Upper lobe of left lung (tissue), 4 donors: Measurements from ENCODE around the gene FIBIN.

Source experiments
- EP300 ChIP-seq, 4 donors: sonication (generic); formaldehyde crosslinking; IDR thresholded peaks; one replicate each; pipeline ENCODE4 v1.5.1; 2017; ENCODE audit warnings: antibody characterized with exemption in 4 of 4, control low read depth in 2 of 4
- POLR2A ChIP-seq, 4 donors: fragments of 450-650 bp; IDR thresholded peaks; one replicate each; pipeline ENCODE4 v1.5.1; 2016 to 2017; ENCODE audit warnings: antibody characterized with exemption in 4 of 4, mild to moderate bottlenecking in 2 of 4
- POLR2AphosphoS5 ChIP-seq, 2 donors: sonication (generic); formaldehyde crosslinking; IDR thresholded peaks; one replicate each; pipeline ENCODE4 v1.5.1; 2017; ENCODE audit warnings: antibody characterized with exemption in 2 of 2
- TF ChIP-seq, protein P1 (sequence below), 6 experiments: fragments of 450-650 bp in 4 of 6; fragments of 200-600 bp in 2 of 6; sonication (generic) in 2 of 6; IDR thresholded peaks; one replicate each; pipeline ENCODE4 v1.5.1; 2016 to 2019; ENCODE audit warnings: antibody characterized with exemption in 6 of 6

DNA sequence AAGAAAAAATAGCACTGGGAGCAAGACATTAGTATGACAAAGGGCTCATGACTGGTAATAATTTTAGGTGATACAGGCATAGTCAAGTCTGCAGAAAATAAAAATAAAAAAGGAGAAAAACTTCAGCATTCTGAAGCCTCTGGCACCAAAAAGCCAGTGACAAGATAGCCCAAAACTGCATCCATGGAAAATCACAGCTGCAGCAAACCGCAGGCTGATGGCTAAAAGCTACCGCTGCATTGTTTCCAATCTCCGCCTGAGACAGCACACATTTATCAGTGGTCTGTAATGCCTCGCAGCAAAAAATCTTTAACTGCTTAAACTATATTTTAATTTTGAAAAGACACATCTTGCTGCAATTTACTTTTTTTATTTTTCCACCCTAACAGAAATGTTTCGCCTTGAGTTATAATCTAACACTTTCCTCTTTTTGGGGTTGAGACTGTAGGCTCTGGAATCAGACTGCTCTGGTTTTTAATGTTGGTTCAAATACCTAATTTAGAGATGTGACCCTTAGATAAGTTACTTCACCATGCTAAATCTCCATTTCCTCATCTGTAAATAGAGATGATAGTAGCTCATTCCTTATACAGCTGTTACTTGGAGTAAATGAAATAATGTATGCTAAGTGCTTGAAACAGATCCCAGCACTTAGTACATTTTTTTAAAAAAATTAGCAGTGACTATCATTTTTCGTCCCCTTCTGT, 42.0 kb upstream of the FIBIN start:
- TF ChIP-seq POLR2A (IDR thresholded peaks at IDR 0.05) (no peak), POLR2AphosphoS5 (IDR thresholded peaks at IDR 0.05) (no peak), EP300 (IDR thresholded peaks at IDR 0.05) (no peak)
- TF ChIP-seq, protein P1, sequence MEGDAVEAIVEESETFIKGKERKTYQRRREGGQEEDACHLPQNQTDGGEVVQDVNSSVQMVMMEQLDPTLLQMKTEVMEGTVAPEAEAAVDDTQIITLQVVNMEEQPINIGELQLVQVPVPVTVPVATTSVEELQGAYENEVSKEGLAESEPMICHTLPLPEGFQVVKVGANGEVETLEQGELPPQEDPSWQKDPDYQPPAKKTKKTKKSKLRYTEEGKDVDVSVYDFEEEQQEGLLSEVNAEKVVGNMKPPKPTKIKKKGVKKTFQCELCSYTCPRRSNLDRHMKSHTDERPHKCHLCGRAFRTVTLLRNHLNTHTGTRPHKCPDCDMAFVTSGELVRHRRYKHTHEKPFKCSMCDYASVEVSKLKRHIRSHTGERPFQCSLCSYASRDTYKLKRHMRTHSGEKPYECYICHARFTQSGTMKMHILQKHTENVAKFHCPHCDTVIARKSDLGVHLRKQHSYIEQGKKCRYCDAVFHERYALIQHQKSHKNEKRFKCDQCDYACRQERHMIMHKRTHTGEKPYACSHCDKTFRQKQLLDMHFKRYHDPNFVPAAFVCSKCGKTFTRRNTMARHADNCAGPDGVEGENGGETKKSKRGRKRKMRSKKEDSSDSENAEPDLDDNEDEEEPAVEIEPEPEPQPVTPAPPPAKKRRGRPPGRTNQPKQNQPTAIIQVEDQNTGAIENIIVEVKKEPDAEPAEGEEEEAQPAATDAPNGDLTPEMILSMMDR (IDR thresholded peaks at IDR 0.05), result no peak
